ENCODE data around the gene PPP6R2.
A peak's percentile ranks its signal among the peaks of the same experiment; 100 is the strongest.

Gene PPP6R2

GRCh38 chr22:50454556-50455075, 111.5 kb downstream of the PPP6R2 start:
- no peak for DNase-seq

GRCh38 chr22:50455201-50455600, 112.1 kb downstream of the PPP6R2 start:
- DNase-seq: no peak

GRCh38 chr22:50456026-50456425, 112.9 kb downstream of the PPP6R2 start:
- DNase-seq: no peak

- no peak for DNase-seq
Measured at GRCh38 chr22:50456466-50457234, 113.5 kb downstream of the PPP6R2 start.

- no peak for DNase-seq
Measured at GRCh38 chr22:50459016-50459415, 115.9 kb downstream of the PPP6R2 start.

- no peak for DNase-seq
Measured at GRCh38 chr22:50459496-50460140, 116.5 kb downstream of the PPP6R2 start.

GRCh38 chr22:50460938-50461337, 117.8 kb downstream of the PPP6R2 start:
- no peak for DNase-seq

GRCh38 chr22:50461536-50461935, 118.4 kb downstream of the PPP6R2 start:
- DNase-seq: no peak

- no peak for DNase-seq
Measured at GRCh38 chr22:50461979-50462540, 118.9 kb downstream of the PPP6R2 start.

- DNase-seq: no peak
Measured at GRCh38 chr22:50463188-50463900, 120.2 kb downstream of the PPP6R2 start.

GRCh38 chr22:50464451-50464850, 121.3 kb downstream of the PPP6R2 start:
- DNase-seq: no peak

- no peak for DNase-seq
Measured at GRCh38 chr22:50465066-50465930, 122.2 kb downstream of the PPP6R2 start.

GRCh38 chr22:50467341-50467740, 124.2 kb downstream of the PPP6R2 start:
- no peak for DNase-seq

GRCh38 chr22:50467773-50468440, 124.8 kb downstream of the PPP6R2 start:
- DNase-seq: no peak

GRCh38 chr22:50468626-50469025, 125.5 kb downstream of the PPP6R2 start:
- no peak for DNase-seq

GRCh38 chr22:50469377-50470305, 126.5 kb downstream of the PPP6R2 start:
- DNase-seq: peak; percentile 97

GRCh38 chr22:50470491-50470890, 127.4 kb downstream of the PPP6R2 start:
- DNase-seq: no peak

- DNase-seq: no peak
Measured at GRCh38 chr22:50471197-50471847, 128.2 kb downstream of the PPP6R2 start.

- DNase-seq: no peak
Measured at GRCh38 chr22:50471962-50472361, 128.8 kb downstream of the PPP6R2 start.

- DNase-seq: no peak
Measured at GRCh38 chr22:50473088-50473487, 130.0 kb downstream of the PPP6R2 start.

All from KG1 (cell line).